K562 (cell line): ENCODE results near the gene PLOD1. TPM values are rescaled to one million over a fixed set of nuclear protein-coding genes. Genes with fewer than 3 reads are reported as not detected.

Source experiments
- ATAC-seq: fragments of 200-7000 bp; cut with Tn5 transposase; 3 replicates; pipeline ENCODE4 v1.9.1; 2020; ENCODE audit warnings: moderate library complexity
- BruUV-seq: library from RNA; stranded (reverse); fragments of 400-500 nt; replicated peaks from 2 replicates; lab custom pipeline; 2021; lab: Mats Ljungman, UMichigan
- CTCF ChIA-PET: fragments of 300-600 bp; formaldehyde crosslinking; extraction: SDS; loops from one replicate; lab custom pipeline; 2021; ENCODE audit warnings: low intra/inter-chr PET ratio; lab: Yijun Ruan, JAX
- POLR2A ChIA-PET: fragments of 300-600, 350-650 bp; sonication (Branson Sonifier 250); formaldehyde crosslinking; extraction: SDS; loops from one replicate; lab custom pipeline; 2021; ENCODE audit warnings: antibody characterized with exemption, inconsistent platforms; lab: Yijun Ruan, JAX
- DNase-seq, 4 experiments: peaks; one replicate each; pipeline versions ENCODE4 v3.0.0 to v3.0.0-alpha.2; 2011 to 2018; ENCODE audit warnings: low spot score in 3 of 4, mixed read lengths in 3 of 4; ENCODE audit errors: extremely low read depth in 1 of 4
- FAIRE-seq: peaks from 2 replicates; lab custom pipeline; 2011; peaks lifted over from hg19 to GRCh38; lab: Jason Lieb, UNC
- H2AFZ ChIP-seq: 2 replicates; pipeline ENCODE4 v1.6.0; 2011; ENCODE audit warnings: low read depth, low read length, control low read depth, inconsistent platforms
- H3K27ac ChIP-seq: fragments of 200-600 bp; 3 replicates; pipeline ENCODE4 v1.8.0; 2011; ENCODE audit warnings: low read depth, mild to moderate bottlenecking, control low read depth, inconsistent platforms, low read length, moderate library complexity, mixed read lengths; ENCODE audit errors: extremely low read depth
- H3K27me3 ChIP-seq, 2 experiments: fragments of 300-600 bp in 1 of 2; 2 replicates in 1 of 2; 3 replicates in 1 of 2; pipeline versions ENCODE4 v1.6.0 to v1.8.0; 2011; ENCODE audit warnings: inconsistent platforms in 2 of 2, low read length in 2 of 2, mild to moderate bottlenecking in 1 of 2, mixed read lengths in 1 of 2, moderate library complexity in 1 of 2; ENCODE audit not compliant: control insufficient read depth in 2 of 2, insufficient read depth in 2 of 2
- H3K36me3 ChIP-seq: fragments of 300-600 bp; 3 replicates; pipeline ENCODE4 v1.8.0; 2011; ENCODE audit warnings: mild to moderate bottlenecking, low read length, inconsistent platforms; ENCODE audit not compliant: control insufficient read depth, insufficient read depth
- H3K4me1 ChIP-seq, 2 experiments: fragments of 200-600 bp in 1 of 2; replicated peaks in 1 of 2; 2 replicates in 1 of 2; 3 replicates in 1 of 2; pipeline versions ENCODE4 v1.5.1 to v1.8.0; 2011; ENCODE audit warnings: inconsistent platforms in 2 of 2, low read length in 2 of 2, mild to moderate bottlenecking in 1 of 2, mixed read lengths in 1 of 2, moderate library complexity in 1 of 2; ENCODE audit not compliant: control insufficient read depth in 2 of 2, insufficient read depth in 2 of 2
- H3K4me2 ChIP-seq: 2 replicates; pipeline ENCODE4 v1.6.1; 2011; ENCODE audit warnings: low read length, control low read depth, inconsistent platforms, mixed read lengths; ENCODE audit not compliant: insufficient read depth
- H3K4me3 ChIP-seq: fragments of 200-600 bp; sonication (generic), shearing (Covaris generic); 2 replicates; pipeline ENCODE4 v1.5.1; 2016; ENCODE audit warnings: control low read depth, inconsistent platforms
- H3K79me2 ChIP-seq: fragments of 200-600 bp; 3 replicates; pipeline ENCODE4 v1.8.0; 2011; ENCODE audit warnings: low read length, inconsistent platforms; ENCODE audit not compliant: control insufficient read depth, insufficient read depth
- H3K9ac ChIP-seq, 2 experiments: 2 replicates each; pipeline versions ENCODE4 v1.6.0 to v1.6.1; 2011; ENCODE audit warnings: low read depth in 2 of 2, low read length in 2 of 2, control low read depth in 1 of 2, inconsistent platforms in 1 of 2, mild to moderate bottlenecking in 1 of 2, mixed read lengths in 1 of 2; ENCODE audit not compliant: insufficient read depth in 1 of 2
- H3K9me1 ChIP-seq: one replicate; pipeline ENCODE4 v1.6.0; 2011; ENCODE audit warnings: inconsistent platforms, mild to moderate bottlenecking, low read length, moderate library complexity; ENCODE audit not compliant: control insufficient read depth, insufficient read depth
- H3K9me3 ChIP-seq: replicated peaks from 2 replicates; pipeline ENCODE4 v1.5.1; 2011; ENCODE audit warnings: low read depth, low read length, inconsistent platforms; ENCODE audit not compliant: control insufficient read depth, insufficient read depth
- H4K20me1 ChIP-seq: replicated peaks from 2 replicates; pipeline ENCODE4 v1.6.1; 2011; ENCODE audit warnings: low read length, inconsistent platforms, mixed read lengths; ENCODE audit not compliant: control insufficient read depth, insufficient read depth
- ARID1B ChIP-seq: fragments of 450-650 bp; IDR thresholded peaks from 2 replicates; pipeline ENCODE4 v1.6.1; 2016; ENCODE audit warnings: antibody characterized with exemption, mild to moderate bottlenecking, inconsistent platforms
- BCOR ChIP-seq: fragments of 450-650 bp; IDR thresholded peaks from 2 replicates; pipeline ENCODE4 v1.6.1; 2016
- FOXP1 ChIP-seq: sonication (generic); formaldehyde crosslinking; IDR thresholded peaks from 2 replicates; pipeline ENCODE4 v1.8.0; 2022; ENCODE audit warnings: mild to moderate bottlenecking, missing genetic modification reagents
- GATAD2A ChIP-seq: fragments of 450-650 bp; IDR thresholded peaks from 2 replicates; pipeline ENCODE4 v1.6.1; 2017
- POLR3G ChIP-seq: IDR thresholded peaks from 2 replicates; pipeline ENCODE4 v1.6.1; 2011; ENCODE audit not compliant: insufficient read length, insufficient replicate concordance; ENCODE audit errors: extremely low read depth
- RBM25 ChIP-seq: fragments of 200-400 bp; formaldehyde crosslinking; IDR thresholded peaks from 2 replicates; pipeline ENCODE4 v1.6.1; 2018; ENCODE audit warnings: low read length, low read depth, moderate library complexity; ENCODE audit not compliant: severe bottlenecking
- SNAPC5 ChIP-seq: fragments of 250-450 bp; sonication (Bioruptor Pico); IDR thresholded peaks from 2 replicates; pipeline ENCODE4 v1.8.0; 2021; ENCODE audit warnings: moderate library complexity, mild to moderate bottlenecking, inconsistent platforms
- YBX1 ChIP-seq: fragments of 450-650 bp; IDR thresholded peaks from 2 replicates; pipeline ENCODE4 v1.7.1; 2016; ENCODE audit warnings: mild to moderate bottlenecking
- ZBTB2 ChIP-seq: fragments of 450-650 bp; IDR thresholded peaks from 2 replicates; pipeline ENCODE4 v1.6.1; 2016; ENCODE audit warnings: antibody characterized with exemption
- ZFP36 ChIP-seq: fragments of 150-350 bp; IDR thresholded peaks from 2 replicates; pipeline ENCODE4 v1.6.1; 2018; ENCODE audit warnings: low read length, low read depth; ENCODE audit not compliant: partially characterized antibody
- WGBS: fragments of 100-300 bp; shearing (Covaris generic); methylation state at CpG from one replicate; pipeline ENCODE4 v1.1.6; 2016; ENCODE audit warnings: low coverage, mixed read lengths; ENCODE audit not compliant: insufficient coverage; ENCODE audit errors: missing lambda C conversion rate; 5-methylcytosine and 5-hydroxymethylcytosine counted together
- in situ Hi-C: fragments of 300-500 bp; cut with MboI; formaldehyde crosslinking; loops from 4 replicates; pipeline ENCODE4 v1.15.0; 2018; ENCODE audit warnings: inconsistent platforms, mixed read lengths
- intact Hi-C: fragments of 100-400 bp; cut with micrococcal nuclease; formaldehyde crosslinking; loops from 2 replicates; pipeline ENCODE4 v1.14.2; 2022
- polyA plus RNA-seq, 8 experiments: library from polyadenylated mRNA; depleted of rRNA in 4 of 8; stranded (reverse) in 5 of 8; unstranded in 3 of 8; fragments of >200 nt; fragmentation: Nextera tagmentation in 2 of 8; fragmentation: Illumina TruSeq in 1 of 8; extraction: Ambion mirVana in 2 of 8; extraction: Trizol in 1 of 8; gene quantifications; 2 replicates each; pipeline versions ENCODE4 v1.2.1 to v1.2.3, GENCODE V29; 2011 to 2014; ENCODE audit warnings: inconsistent platforms in 1 of 8, missing spikeins in 1 of 8
- total RNA-seq, 7 experiments: library from RNA; depleted of rRNA in 6 of 7; stranded (reverse); fragments of >200 nt in 6 of 7; fragmentation: Illumina TruSeq in 2 of 7; extraction: Trizol in 2 of 7; gene quantifications; 2 replicates each; pipeline versions ENCODE4 v1.2.1 to v1.2.3, GENCODE V29; 2011 to 2021; ENCODE audit warnings: low replicate concordance in 1 of 7
- TF ChIP-seq, protein P1 (sequence below): sonication (generic); formaldehyde crosslinking; IDR thresholded peaks from 2 replicates; pipeline ENCODE4 v1.9.0; 2022; ENCODE audit warnings: mild to moderate bottlenecking, missing genetic modification reagents
- TF ChIP-seq, protein P2 (sequence below): conservative IDR thresholded peaks from 2 replicates; pipeline ENCODE4 v1.6.1; 2011; ENCODE audit warnings: low read depth, mild to moderate bottlenecking, low read length; ENCODE audit not compliant: control insufficient read depth
- TF ChIP-seq, protein P3 (sequence below): fragments of 450-650 bp; IDR thresholded peaks from 2 replicates; pipeline ENCODE4 v1.6.1; 2014; ENCODE audit warnings: low read depth, mild to moderate bottlenecking, moderate library complexity, borderline replicate concordance
- TF ChIP-seq, protein P4 (sequence below): sonication (generic); formaldehyde crosslinking; IDR thresholded peaks from 2 replicates; pipeline ENCODE4 v1.8.0; 2023; ENCODE audit warnings: mild to moderate bottlenecking, missing genetic modification reagents
- TF ChIP-seq, protein P5 (sequence below): fragments of 450-650 bp; IDR thresholded peaks from 2 replicates; pipeline ENCODE4 v1.6.1; 2016; ENCODE audit warnings: missing biosample characterization, missing genetic modification characterization

The PLOD1 gene
- total and polyA plus RNA-seq, 9 of the 15 experiments (the other 6 are each of a cell fraction or from before 2014, with no cell fraction given): 16.6 to 90.8 (median 52.7) TPM

DNA sequence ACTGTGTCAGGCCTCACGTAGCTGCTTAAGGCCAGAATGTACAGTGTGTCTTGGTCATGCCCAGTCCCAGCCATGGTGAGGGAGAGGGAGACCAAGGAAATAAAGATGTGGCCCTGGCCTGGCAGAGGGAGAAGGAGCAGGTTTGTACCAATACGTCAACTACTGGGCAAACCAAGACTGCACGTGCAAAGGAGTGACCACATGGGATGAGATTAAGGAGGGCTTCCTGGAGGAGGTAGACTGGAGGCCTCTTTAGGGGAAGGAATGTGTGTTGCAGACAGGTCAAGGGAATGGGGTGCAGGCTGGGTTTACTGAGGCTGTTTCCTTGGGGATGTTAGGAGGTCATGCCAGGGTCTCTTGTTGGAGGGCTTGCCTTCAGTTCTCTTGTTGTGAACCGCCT is 7.8 kb downstream of the PLOD1 start:
- H3K4me1 ChIP-seq: peaks cover 15 to 31% of the 10 kb centered on the region in 2 experiments; a peak in 4 of 5 replicates
- H2AFZ ChIP-seq: no peak overlapping the region
- BruUV-seq: no TSS peak
- TF ChIP-seq, protein P1, sequence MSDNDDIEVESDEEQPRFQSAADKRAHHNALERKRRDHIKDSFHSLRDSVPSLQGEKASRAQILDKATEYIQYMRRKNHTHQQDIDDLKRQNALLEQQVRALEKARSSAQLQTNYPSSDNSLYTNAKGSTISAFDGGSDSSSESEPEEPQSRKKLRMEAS (CRISPR knock-in tag): peak; percentile 73
- no peak for TF ChIP-seq POLR3G
- TF ChIP-seq FOXP1 (CRISPR knock-in tag): no peak
- TF ChIP-seq, protein P2, sequence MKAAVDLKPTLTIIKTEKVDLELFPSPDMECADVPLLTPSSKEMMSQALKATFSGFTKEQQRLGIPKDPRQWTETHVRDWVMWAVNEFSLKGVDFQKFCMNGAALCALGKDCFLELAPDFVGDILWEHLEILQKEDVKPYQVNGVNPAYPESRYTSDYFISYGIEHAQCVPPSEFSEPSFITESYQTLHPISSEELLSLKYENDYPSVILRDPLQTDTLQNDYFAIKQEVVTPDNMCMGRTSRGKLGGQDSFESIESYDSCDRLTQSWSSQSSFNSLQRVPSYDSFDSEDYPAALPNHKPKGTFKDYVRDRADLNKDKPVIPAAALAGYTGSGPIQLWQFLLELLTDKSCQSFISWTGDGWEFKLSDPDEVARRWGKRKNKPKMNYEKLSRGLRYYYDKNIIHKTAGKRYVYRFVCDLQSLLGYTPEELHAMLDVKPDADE: no peak
- TF ChIP-seq ARID1B: no peak
- no peak for TF ChIP-seq ZBTB2
- 0 out of 2 replicates have a peak, but pooled peaks have one; percentile 30 for TF ChIP-seq BCOR
- peak; percentile 7 for TF ChIP-seq RBM25
- TF ChIP-seq ZFP36: peak; percentile 94
- TF ChIP-seq, protein P3, sequence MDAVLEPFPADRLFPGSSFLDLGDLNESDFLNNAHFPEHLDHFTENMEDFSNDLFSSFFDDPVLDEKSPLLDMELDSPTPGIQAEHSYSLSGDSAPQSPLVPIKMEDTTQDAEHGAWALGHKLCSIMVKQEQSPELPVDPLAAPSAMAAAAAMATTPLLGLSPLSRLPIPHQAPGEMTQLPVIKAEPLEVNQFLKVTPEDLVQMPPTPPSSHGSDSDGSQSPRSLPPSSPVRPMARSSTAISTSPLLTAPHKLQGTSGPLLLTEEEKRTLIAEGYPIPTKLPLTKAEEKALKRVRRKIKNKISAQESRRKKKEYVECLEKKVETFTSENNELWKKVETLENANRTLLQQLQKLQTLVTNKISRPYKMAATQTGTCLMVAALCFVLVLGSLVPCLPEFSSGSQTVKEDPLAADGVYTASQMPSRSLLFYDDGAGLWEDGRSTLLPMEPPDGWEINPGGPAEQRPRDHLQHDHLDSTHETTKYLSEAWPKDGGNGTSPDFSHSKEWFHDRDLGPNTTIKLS: no peak
- no peak for TF ChIP-seq GATAD2A
- TF ChIP-seq, protein P4, sequence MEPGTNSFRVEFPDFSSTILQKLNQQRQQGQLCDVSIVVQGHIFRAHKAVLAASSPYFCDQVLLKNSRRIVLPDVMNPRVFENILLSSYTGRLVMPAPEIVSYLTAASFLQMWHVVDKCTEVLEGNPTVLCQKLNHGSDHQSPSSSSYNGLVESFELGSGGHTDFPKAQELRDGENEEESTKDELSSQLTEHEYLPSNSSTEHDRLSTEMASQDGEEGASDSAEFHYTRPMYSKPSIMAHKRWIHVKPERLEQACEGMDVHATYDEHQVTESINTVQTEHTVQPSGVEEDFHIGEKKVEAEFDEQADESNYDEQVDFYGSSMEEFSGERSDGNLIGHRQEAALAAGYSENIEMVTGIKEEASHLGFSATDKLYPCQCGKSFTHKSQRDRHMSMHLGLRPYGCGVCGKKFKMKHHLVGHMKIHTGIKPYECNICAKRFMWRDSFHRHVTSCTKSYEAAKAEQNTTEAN (CRISPR knock-in tag): no peak
- TF ChIP-seq, protein P5, sequence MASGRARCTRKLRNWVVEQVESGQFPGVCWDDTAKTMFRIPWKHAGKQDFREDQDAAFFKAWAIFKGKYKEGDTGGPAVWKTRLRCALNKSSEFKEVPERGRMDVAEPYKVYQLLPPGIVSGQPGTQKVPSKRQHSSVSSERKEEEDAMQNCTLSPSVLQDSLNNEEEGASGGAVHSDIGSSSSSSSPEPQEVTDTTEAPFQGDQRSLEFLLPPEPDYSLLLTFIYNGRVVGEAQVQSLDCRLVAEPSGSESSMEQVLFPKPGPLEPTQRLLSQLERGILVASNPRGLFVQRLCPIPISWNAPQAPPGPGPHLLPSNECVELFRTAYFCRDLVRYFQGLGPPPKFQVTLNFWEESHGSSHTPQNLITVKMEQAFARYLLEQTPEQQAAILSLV: no peak
- no peak for TF ChIP-seq YBX1
- TF ChIP-seq SNAPC5: no peak

More for the DNA sequence above, 7.8 kb downstream of the PLOD1 start:
- H3K36me3 ChIP-seq: peaks cover 74% of the 10 kb centered on the region; the same call in 2 of the 3 replicates
- H3K9me3 ChIP-seq: no peaks in the 10 kb centered on the region; the same call in none of the 2 replicates
- H3K9ac ChIP-seq: 0 out of 4 replicates have a peak overlapping the region, but pooled peaks of 1 of the 2 experiments have one; percentile 23
- in situ Hi-C loops (no loop called here), intact Hi-C loops (no loop called here)
- peaks cover 39% of the 10 kb centered on the region for H3K79me2 ChIP-seq
- ATAC-seq (no peak), DNase-seq (no peak), FAIRE-seq (no peak)
- H3K27me3 ChIP-seq: no peaks in the 10 kb centered on the region; a peak in 1 of 5 replicates
- H3K4me2 ChIP-seq: no peak overlapping the region
- 82% methylated on average over 4 of the region's 4 CpGs for WGBS
- no peak overlapping the region for H3K4me3 ChIP-seq
- POLR2A ChIA-PET: interaction anchor here (8.3 kb wide), 1 partner anchor 33 kb away, joined by 129 read pairs; no protein-coding TSS in a partner anchor
- no peaks in the 10 kb centered on the region; the same call in 1 of the 2 replicates for H4K20me1 ChIP-seq
- no peaks in the 10 kb centered on the region for H3K9me1 ChIP-seq
- no peak overlapping the region for H3K27ac ChIP-seq
- CTCF ChIA-PET: no interaction called here
